ENCODE measurements around the gene RASGRP1.

The RASGRP1 gene

DNA sequence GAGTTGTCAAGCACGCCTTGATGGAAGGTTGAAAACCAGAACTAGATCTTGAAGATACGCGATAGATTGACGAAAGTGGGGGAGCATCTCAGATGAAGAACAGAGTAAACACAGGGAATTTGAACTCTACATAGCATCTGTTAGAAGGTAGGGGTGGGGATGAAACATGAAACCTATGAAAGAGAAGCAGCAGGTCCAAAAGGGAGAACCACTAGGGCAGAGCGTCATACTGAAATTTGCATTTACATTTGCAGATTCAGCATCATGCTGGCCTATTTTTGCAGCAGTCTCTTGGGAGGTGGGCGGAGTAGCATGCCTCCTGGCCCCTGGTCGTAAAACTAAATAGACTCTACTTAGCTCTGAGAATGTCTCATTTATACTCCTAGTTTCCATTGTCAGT lies 46.1 kb upstream of the RASGRP1 start:
- no peak for TF ChIP-seq EZH2phosphoT487 (IDR thresholded peaks at IDR 0.05; ENCODE audit: low read depth)
- TF ChIP-seq, protein P1, sequence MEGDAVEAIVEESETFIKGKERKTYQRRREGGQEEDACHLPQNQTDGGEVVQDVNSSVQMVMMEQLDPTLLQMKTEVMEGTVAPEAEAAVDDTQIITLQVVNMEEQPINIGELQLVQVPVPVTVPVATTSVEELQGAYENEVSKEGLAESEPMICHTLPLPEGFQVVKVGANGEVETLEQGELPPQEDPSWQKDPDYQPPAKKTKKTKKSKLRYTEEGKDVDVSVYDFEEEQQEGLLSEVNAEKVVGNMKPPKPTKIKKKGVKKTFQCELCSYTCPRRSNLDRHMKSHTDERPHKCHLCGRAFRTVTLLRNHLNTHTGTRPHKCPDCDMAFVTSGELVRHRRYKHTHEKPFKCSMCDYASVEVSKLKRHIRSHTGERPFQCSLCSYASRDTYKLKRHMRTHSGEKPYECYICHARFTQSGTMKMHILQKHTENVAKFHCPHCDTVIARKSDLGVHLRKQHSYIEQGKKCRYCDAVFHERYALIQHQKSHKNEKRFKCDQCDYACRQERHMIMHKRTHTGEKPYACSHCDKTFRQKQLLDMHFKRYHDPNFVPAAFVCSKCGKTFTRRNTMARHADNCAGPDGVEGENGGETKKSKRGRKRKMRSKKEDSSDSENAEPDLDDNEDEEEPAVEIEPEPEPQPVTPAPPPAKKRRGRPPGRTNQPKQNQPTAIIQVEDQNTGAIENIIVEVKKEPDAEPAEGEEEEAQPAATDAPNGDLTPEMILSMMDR (IDR thresholded peaks at IDR 0.05; ENCODE audit: low read depth, low read length), result no peak
- Histone ChIP-seq H3K9ac (ENCODE audit: low read length) (no peak overlapping the region), H3K9me3 (ENCODE audit: insufficient read depth, low read length) (no peaks in the 10 kb centered on the region), H3K79me2 (ENCODE audit: low read length) (no peaks in the 10 kb centered on the region), H3K27me3 (ENCODE audit: low read depth, low read length) (no peaks in the 10 kb centered on the region), H3K4me2 (ENCODE audit: low read length) (no peak overlapping the region), H3K4me3 (ENCODE audit: low read length) (no peak overlapping the region), H4K20me1 (ENCODE audit: insufficient read depth, low read length) (no peaks in the 10 kb centered on the region), H2AFZ (ENCODE audit: low read depth, low read length) (no peak overlapping the region), H3K27ac (ENCODE audit: low read length) (no peak overlapping the region), H3K36me3 (replicated peaks; ENCODE audit: low read depth, low read length) (no peaks in the 10 kb centered on the region), H3K4me1 (ENCODE audit: low read length) (peaks cover 5% of the 10 kb centered on the region; the same call in 1 of the 2 replicates)

DNA sequence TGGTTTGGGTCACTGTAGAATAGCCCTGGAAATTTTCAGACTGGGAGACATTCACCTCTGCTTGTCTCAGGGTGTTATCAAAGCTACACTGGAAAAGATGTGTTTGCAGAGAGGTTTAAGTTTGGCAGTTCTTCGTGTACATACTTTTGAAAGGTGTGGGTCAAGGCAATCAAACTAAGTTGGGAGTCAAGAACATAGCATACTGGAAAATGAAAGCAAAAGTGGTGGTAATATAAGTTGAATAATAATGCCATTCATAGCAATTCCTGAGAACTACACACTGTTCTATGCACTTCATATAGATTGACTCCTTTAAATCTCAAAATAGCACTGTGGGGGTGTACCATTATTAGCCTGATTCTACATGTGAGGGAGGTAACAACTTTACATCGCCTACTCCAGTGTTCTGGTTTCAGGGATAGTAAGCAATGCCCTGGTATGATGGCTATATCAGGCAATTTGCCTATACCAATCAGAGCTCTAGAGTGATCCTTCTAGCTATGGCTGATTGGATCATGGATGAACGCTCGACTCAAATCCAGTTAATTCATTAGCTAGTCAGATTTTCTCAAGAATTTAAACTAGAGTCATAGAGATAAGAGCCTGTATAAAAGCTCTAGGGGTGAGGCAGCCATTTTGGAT lies 44.6 kb upstream of the RASGRP1 start:
- Histone ChIP-seq H3K27ac (ENCODE audit: low read length) (no peak overlapping the region), H3K27me3 (ENCODE audit: low read depth, low read length) (no peaks in the 10 kb centered on the region), H3K4me3 (ENCODE audit: low read length) (no peak overlapping the region), H4K20me1 (ENCODE audit: insufficient read depth, low read length) (no peaks in the 10 kb centered on the region), H3K4me2 (ENCODE audit: low read length) (no peak overlapping the region), H3K9ac (ENCODE audit: low read length) (no peak overlapping the region), H3K36me3 (replicated peaks; ENCODE audit: low read depth, low read length) (no peaks in the 10 kb centered on the region), H3K9me3 (ENCODE audit: insufficient read depth, low read length) (no peaks in the 10 kb centered on the region), H3K4me1 (ENCODE audit: low read length) (peaks cover 5% of the 10 kb centered on the region; the same call in 1 of the 2 replicates), H2AFZ (ENCODE audit: low read depth, low read length) (no peak overlapping the region), H3K79me2 (ENCODE audit: low read length) (no peaks in the 10 kb centered on the region)
- TF ChIP-seq, protein P1 (IDR thresholded peaks at IDR 0.05; ENCODE audit: low read depth, low read length), result no peak
- no peak for TF ChIP-seq EZH2phosphoT487 (IDR thresholded peaks at IDR 0.05; ENCODE audit: low read depth)

DNA sequence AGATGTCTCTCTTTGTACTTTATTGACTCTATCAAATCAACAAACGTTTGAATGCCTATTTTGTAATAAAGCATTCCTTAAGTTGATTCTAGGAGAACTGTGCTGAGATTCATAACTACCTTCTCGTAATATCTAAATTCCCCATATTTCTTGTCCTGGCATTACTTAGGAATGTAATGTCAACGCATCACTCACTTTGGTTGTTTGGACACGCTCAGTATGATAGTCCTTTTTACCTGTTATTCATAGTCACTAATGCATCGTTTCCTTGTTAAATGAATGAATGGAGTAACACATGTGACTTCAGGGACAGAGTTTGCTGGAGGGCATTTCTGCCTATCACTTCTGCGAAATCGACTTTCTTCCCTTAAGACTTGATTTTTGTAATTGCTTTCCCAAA lies 44.1 kb upstream of the RASGRP1 start:
- no peak overlapping the region for H3K4me2 ChIP-seq (ENCODE audit: low read length)
- H3K4me3 ChIP-seq (ENCODE audit: low read length), result no peak overlapping the region
- no peaks in the 10 kb centered on the region for H3K9me3 ChIP-seq (ENCODE audit: insufficient read depth, low read length)
- no peak overlapping the region for H2AFZ ChIP-seq (ENCODE audit: low read depth, low read length)
- TF ChIP-seq EZH2phosphoT487 (IDR thresholded peaks at IDR 0.05; ENCODE audit: low read depth), result no peak
- TF ChIP-seq, protein P1 (IDR thresholded peaks at IDR 0.05; ENCODE audit: low read depth, low read length), result no peak
- H3K9ac ChIP-seq (ENCODE audit: low read length), result no peak overlapping the region
- H3K4me1 ChIP-seq (ENCODE audit: low read length), result peaks cover 5% of the 10 kb centered on the region; the same call in 1 of the 2 replicates
- H3K79me2 ChIP-seq (ENCODE audit: low read length), result no peaks in the 10 kb centered on the region
- H3K27me3 ChIP-seq (ENCODE audit: low read depth, low read length), result no peaks in the 10 kb centered on the region
- no peaks in the 10 kb centered on the region for H4K20me1 ChIP-seq (ENCODE audit: insufficient read depth, low read length)
- no peak overlapping the region for H3K27ac ChIP-seq (ENCODE audit: low read length)
- H3K36me3 ChIP-seq (replicated peaks; ENCODE audit: low read depth, low read length), result no peaks in the 10 kb centered on the region

DNA sequence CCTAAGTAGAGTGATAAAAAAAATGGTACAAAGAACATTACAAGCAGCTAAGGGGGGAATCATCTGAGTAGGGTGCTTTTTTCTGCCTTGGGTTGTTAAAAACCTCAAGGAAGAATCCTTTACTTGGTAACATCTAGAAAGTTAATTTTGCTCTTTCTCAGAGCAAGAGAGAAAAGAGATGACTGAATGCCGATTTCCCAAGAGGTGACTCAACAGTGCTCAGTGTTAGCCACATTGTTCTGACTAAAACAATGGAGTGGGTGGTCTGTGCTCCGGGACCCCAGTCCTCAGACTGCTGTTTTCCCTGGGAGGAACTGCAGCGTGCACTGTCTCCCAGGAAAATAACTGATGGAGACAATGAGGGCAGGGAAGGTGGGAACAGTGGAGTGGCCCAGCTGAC lies 41.1 kb upstream of the RASGRP1 start:
- TF ChIP-seq, protein P1 (IDR thresholded peaks at IDR 0.05; ENCODE audit: low read depth, low read length), result no peak
- TF ChIP-seq EZH2phosphoT487 (IDR thresholded peaks at IDR 0.05; ENCODE audit: low read depth), result no peak
- Histone ChIP-seq H3K4me1 (ENCODE audit: low read length) (peaks cover 2% of the 10 kb centered on the region; the same call in 1 of the 2 replicates), H3K79me2 (ENCODE audit: low read length) (no peaks in the 10 kb centered on the region), H2AFZ (ENCODE audit: low read depth, low read length) (no peak overlapping the region), H3K27me3 (ENCODE audit: low read depth, low read length) (no peaks in the 10 kb centered on the region), H3K9ac (ENCODE audit: low read length) (no peak overlapping the region), H3K27ac (ENCODE audit: low read length) (no peak overlapping the region), H3K36me3 (replicated peaks; ENCODE audit: low read depth, low read length) (no peaks in the 10 kb centered on the region), H3K9me3 (ENCODE audit: insufficient read depth, low read length) (no peaks in the 10 kb centered on the region), H3K4me3 (ENCODE audit: low read length) (no peak overlapping the region), H3K4me2 (ENCODE audit: low read length) (no peak overlapping the region), H4K20me1 (ENCODE audit: insufficient read depth, low read length) (no peaks in the 10 kb centered on the region)

Measured in OCI-LY3 (cell line).